Forelimb muscle (tissue), 1 donor: ENCODE measurements around the gene PCDHGA10. TPM values are rescaled to one million over a fixed set of nuclear protein-coding genes. Genes with fewer than 3 reads are reported as not detected.
"Not testable (repeated sequence)": the region's sequence is repeated elsewhere in the genome, so short reads cannot be mapped to it uniquely, and the experiment has no call there.

ENCODE experiments used
- DNase-seq: peaks from one replicate; pipeline ENCODE4 v3.0.0-alpha.2; 2013; ENCODE audit warnings: low read depth
- polyA plus RNA-seq: library from polyadenylated mRNA; unstranded; fragments of 120-200 nt; gene quantifications from one replicate; pipeline ENCODE4 v1.2.1, GENCODE V29; 2013; ENCODE audit not compliant: insufficient read length

The PCDHGA10 gene
- polyA plus RNA-seq = 1.4 TPM

GRCh38 chr5:141412854-141413539 lies at the start of gene PCDHGA10:
Gene PCDHGA10, plus strand, starts transcription at chr5:141412987. Its CDS starts 189 bp downstream, at chr5:141413176.
- no peak for DNase-seq

- no peak for DNase-seq
Observed at GRCh38 chr5:141363952-141364660, 48.7 kb upstream of the PCDHGA10 start, which contains the start of gene PCDHGA5. Gene PCDHGA5, plus strand, starts transcription at chr5:141364162. Its CDS starts 169 bp downstream, at chr5:141364331.

- DNase-seq = no peak
Observed at GRCh38 chr5:141366016-141366896, 46.5 kb upstream of the PCDHGA10 start.

- no peak for DNase-seq
Observed at GRCh38 chr5:141369994-141370848, 42.6 kb upstream of the PCDHGA10 start, which contains the start of gene PCDHGB3. Gene PCDHGB3, plus strand, starts transcription at chr5:141370242. Its CDS starts 153 bp downstream, at chr5:141370395.

- no peak for DNase-seq
Observed at GRCh38 chr5:141371572-141372475, 41.0 kb upstream of the PCDHGA10 start.

- no peak for DNase-seq
Observed at GRCh38 chr5:141373673-141374317, 39.0 kb upstream of the PCDHGA10 start, which contains the start of gene PCDHGA6. Gene PCDHGA6, plus strand, starts transcription at chr5:141373891. Its CDS starts 193 bp downstream, at chr5:141374084.

- no peak for DNase-seq
Observed at GRCh38 chr5:141374627-141375026, 38.2 kb upstream of the PCDHGA10 start.

GRCh38 chr5:141375444-141376155 lies 37.2 kb upstream of the PCDHGA10 start:
- not testable (repeated sequence) for DNase-seq

GRCh38 chr5:141382469-141383294 lies 30.1 kb upstream of the PCDHGA10 start, which contains the start of gene PCDHGA7:
Gene PCDHGA7, plus strand, starts transcription at chr5:141382742. Its CDS starts 158 bp downstream, at chr5:141382900.
- no peak for DNase-seq

- DNase-seq = no peak
Observed at GRCh38 chr5:141383345-141383744, 29.4 kb upstream of the PCDHGA10 start.

GRCh38 chr5:141384471-141385267 lies 28.1 kb upstream of the PCDHGA10 start:
- DNase-seq = no peak

- DNase-seq = not testable (repeated sequence)
Observed at GRCh38 chr5:141387557-141388311, 25.1 kb upstream of the PCDHGA10 start, which contains the start of gene PCDHGB4. Gene PCDHGB4, plus strand, starts transcription at chr5:141387698. Its CDS starts 187 bp downstream, at chr5:141387885.

- DNase-seq = no peak
Observed at GRCh38 chr5:141388661-141389060, 24.1 kb upstream of the PCDHGA10 start.

GRCh38 chr5:141389153-141390042 lies 23.4 kb upstream of the PCDHGA10 start:
- no peak for DNase-seq
